Bronchial smooth muscle cell (primary cell): ENCODE data around the gene CYP17A1. TPM values are rescaled to one million over a fixed set of nuclear protein-coding genes. Genes with fewer than 3 reads are reported as not detected.

ENCODE experiments used
- total RNA-seq: library from RNA; depleted of rRNA; stranded (reverse); fragments of >200 nt; gene quantifications from 2 replicates; pipeline ENCODE4 v1.2.1, GENCODE V29; 2014

Gene CYP17A1, protein sequence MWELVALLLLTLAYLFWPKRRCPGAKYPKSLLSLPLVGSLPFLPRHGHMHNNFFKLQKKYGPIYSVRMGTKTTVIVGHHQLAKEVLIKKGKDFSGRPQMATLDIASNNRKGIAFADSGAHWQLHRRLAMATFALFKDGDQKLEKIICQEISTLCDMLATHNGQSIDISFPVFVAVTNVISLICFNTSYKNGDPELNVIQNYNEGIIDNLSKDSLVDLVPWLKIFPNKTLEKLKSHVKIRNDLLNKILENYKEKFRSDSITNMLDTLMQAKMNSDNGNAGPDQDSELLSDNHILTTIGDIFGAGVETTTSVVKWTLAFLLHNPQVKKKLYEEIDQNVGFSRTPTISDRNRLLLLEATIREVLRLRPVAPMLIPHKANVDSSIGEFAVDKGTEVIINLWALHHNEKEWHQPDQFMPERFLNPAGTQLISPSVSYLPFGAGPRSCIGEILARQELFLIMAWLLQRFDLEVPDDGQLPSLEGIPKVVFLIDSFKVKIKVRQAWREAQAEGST
- total RNA-seq: not detected in 2 replicates

DNA sequence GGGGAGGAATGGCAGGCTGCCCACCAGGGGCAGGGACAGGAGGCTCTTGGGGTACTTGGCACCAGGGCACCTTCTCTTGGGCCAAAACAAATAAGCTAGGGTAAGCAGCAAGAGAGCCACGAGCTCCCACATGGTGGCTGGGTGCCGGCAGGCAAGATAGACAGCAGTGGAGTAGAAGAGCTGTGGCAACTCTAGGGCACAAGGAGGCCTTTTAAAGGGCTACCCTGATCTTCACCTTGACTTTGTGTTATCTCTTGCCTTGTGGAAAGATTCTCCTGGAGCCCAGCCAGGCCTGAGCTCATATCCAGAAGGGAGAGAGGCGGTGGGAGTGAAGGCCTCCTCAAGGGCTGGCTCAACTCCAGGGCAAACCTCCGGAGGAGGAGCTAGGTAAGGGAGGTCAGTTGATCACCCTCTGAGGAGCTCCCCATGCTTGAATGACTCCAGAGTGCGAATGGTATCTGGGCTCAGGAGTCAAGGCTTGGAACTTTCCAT lies at the start of gene CYP17A1:
Gene CYP17A1 (minus strand): TSS at position 184 of the 492 bp plus-strand sequence. CDS start 52 bp downstream, at position 132.

DNA sequence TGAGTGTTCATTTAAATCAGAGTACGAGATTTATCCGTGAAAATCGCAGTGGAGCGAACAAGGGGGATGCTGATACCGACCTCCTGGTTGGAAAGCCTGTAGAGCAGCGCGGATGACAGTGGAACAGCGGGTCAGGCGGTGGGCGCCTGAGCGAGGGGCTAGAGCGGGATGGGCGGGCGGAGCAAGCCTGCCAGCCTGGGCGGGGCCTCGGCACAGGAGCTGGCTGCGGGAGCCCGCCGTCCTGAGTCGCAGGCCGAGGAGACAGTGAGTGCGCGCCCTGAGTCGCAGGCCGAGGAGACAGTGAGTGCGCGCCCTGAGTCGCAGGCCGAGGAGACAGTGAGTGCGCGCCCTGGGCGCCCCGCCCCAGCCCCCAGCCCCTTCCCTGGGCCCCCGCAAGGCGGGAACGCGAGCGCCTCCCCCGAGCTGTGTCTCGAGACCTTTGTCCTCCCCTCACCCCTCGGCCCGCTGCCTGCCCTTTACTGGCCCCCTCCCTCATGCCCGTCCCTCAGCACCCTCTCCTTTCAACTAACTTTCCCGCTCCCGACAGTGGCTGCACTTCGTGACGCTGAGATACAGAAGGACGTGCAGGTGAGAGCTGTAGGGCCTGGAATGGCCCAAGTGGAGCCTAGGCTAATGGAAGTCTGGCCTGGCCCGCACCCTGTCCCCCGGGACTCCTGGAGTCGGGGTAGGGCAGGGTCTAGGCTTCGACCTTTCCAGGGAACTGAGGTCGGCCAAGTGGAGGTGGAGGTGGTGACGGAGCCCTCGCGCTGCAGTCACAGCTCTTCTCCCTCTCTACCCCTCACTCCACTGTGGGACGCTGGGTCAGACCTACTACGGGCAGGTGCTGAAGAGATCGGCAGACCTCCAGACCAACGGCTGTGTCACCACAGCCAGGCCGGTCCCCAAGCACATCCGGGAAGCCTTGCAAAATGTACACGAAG lies 32.3 kb upstream of the CYP17A1 start, which contains the start of gene AS3MT:
Gene AS3MT (plus strand): TSS at position 213 of the 941 bp plus-strand sequence. CDS start 123 bp downstream, at position 336.

Other genes with a start within 250 kb of the CYP17A1 start
- gene TRIM8, start 192.9 kb downstream of the CYP17A1 start, total RNA-seq: 36.1 and 45.1 TPM in 2 replicates
- 8.4 and 9.5 TPM in 2 replicates for gene ARL3, start 123.0 kb downstream of the CYP17A1 start, total RNA-seq
- 2.2 and 4.3 TPM in 2 replicates for gene SFXN2, start 122.8 kb downstream of the CYP17A1 start, total RNA-seq
- gene WBP1L, start 93.5 kb downstream of the CYP17A1 start, total RNA-seq: 26.5 and 35.5 TPM in 2 replicates
- 13.7 and 21.2 TPM in 2 replicates for gene BORCS7, start 16.8 kb upstream of the CYP17A1 start, total RNA-seq
- 4.7 and 8.1 TPM in 2 replicates for gene AS3MT, start 32.1 kb upstream of the CYP17A1 start, total RNA-seq
- gene CNNM2, start 80.9 kb upstream of the CYP17A1 start, total RNA-seq: 5.4 and 8.7 TPM in 2 replicates